Tibial artery (tissue), 4 donors: ENCODE results near the gene MGLL.

Experiments used
- DNase-seq, 2 donors: peaks; one replicate each; pipeline ENCODE4 v3.0.0-alpha.2; 2019
- H3K27ac ChIP-seq, 2 donors: fragments of 200-600 bp; sonication (generic) in 1 of 2; 1 replicate in 1 of 2; 2 replicates in 1 of 2; pipeline ENCODE4 v1.5.1; 2018 to 2019; ENCODE audit warnings: mild to moderate bottlenecking in 1 of 2
- H3K27me3 ChIP-seq, 2 donors: fragments of 200-600 bp; sonication (generic) in 1 of 2; one replicate each; pipeline versions ENCODE4 v1.5.1 to v1.6.0; 2016 to 2019
- H3K36me3 ChIP-seq, 3 donors: fragments of 200-600 bp; sonication (generic) in 2 of 3; one replicate each; pipeline ENCODE4 v1.5.1; 2016 to 2019; ENCODE audit warnings: mild to moderate bottlenecking in 2 of 3
- H3K4me1 ChIP-seq, 4 donors: fragments of 200-600 bp; sonication (generic) in 2 of 4; 1 replicate in 3 of 4; 2 replicates in 1 of 4; pipeline ENCODE4 v1.5.1; 2016 to 2019
- H3K4me3 ChIP-seq, 2 donors: fragments of 200-600 bp; sonication (generic) in 1 of 2; 1 replicate in 1 of 2; 2 replicates in 1 of 2; pipeline ENCODE4 v1.5.1; 2018 to 2019; ENCODE audit warnings: mild to moderate bottlenecking in 2 of 2
- H3K9me3 ChIP-seq, 3 donors: fragments of 200-600 bp; sonication (generic) in 1 of 3; one replicate each; pipeline ENCODE4 v1.5.1; 2016 to 2019
- CTCF ChIP-seq, 2 experiments: fragments of 200-600 bp in 1 of 2; fragments of 450-650 bp in 1 of 2; IDR thresholded peaks; one replicate each; pipeline ENCODE4 v1.5.1; 2017 to 2019; ENCODE audit warnings: antibody characterized with exemption in 2 of 2, mild to moderate bottlenecking in 1 of 2, moderate library complexity in 1 of 2
- intact Hi-C: fragments of 100-400 bp; cut with DNase I; formaldehyde crosslinking; loops from one replicate; pipeline ENCODE4 v1.15.0; 2023; ENCODE audit warnings: low total_unique reads

Gene MGLL

GRCh38 chr3:127822041-127822681 lies at the start of gene MGLL:
MGLL (minus strand) TSS chr3:127822515; CDS start chr3:127822318, 197 bp downstream.
- Histone ChIP-seq H3K4me3 (peak within 1 kb of the TSS; percentile 89 to 98), H3K9me3 (no peaks in the 10 kb centered on the region), H3K27me3 (no peaks in the 10 kb centered on the region), H3K36me3 (peaks cover 0 to under 1% (median 0%) of the 10 kb centered on the region in 3 donors), H3K27ac (peak within 1 kb of the TSS; percentile 90 to 93), H3K4me1 (peaks cover 0 to 43% (median 33%) of the 10 kb centered on the region in 4 donors)
- peak in 1 of 2 experiments; percentile 8 for TF ChIP-seq CTCF (IDR thresholded peaks at IDR 0.05)
- peak; percentile 53 to 76 for DNase-seq
- intact Hi-C loops = loop anchor here (2.0 to 5.0 kb wide), 2 partner anchors 125 to 135 kb away; no protein-coding TSS in a partner anchor

- no peak for TF ChIP-seq CTCF (IDR thresholded peaks at IDR 0.05)
- no peak overlapping the region for H3K4me3 ChIP-seq
- no peak for DNase-seq
These were observed 47.8 kb upstream of the MGLL start for GRCh38 chr3:127870156-127870555.

GRCh38 chr3:127867986-127868385 lies 45.7 kb upstream of the MGLL start:
- no peaks in the 10 kb centered on the region for H3K36me3 ChIP-seq
- no peaks in the 10 kb centered on the region for H3K4me1 ChIP-seq

More at GRCh38 chr3:127870156-127870555, 47.8 kb upstream of the MGLL start:
- Histone ChIP-seq H3K9me3 (no peaks in the 10 kb centered on the region), H3K27ac (no peak overlapping the region), H3K27me3 (no peaks in the 10 kb centered on the region), H3K4me1 (no peaks in the 10 kb centered on the region), H3K36me3 (no peaks in the 10 kb centered on the region)
- intact Hi-C loops = no loop called here

GRCh38 chr3:127867412-127867811 lies 45.1 kb upstream of the MGLL start:
- DNase-seq = no peak
- no peak overlapping the region for H3K4me3 ChIP-seq

More at GRCh38 chr3:127867986-127868385, 45.7 kb upstream of the MGLL start:
- Histone ChIP-seq H3K27me3 (no peaks in the 10 kb centered on the region), H3K4me3 (no peak overlapping the region), H3K9me3 (no peaks in the 10 kb centered on the region), H3K27ac (no peak overlapping the region)
- TF ChIP-seq CTCF (IDR thresholded peaks at IDR 0.05) = no peak
- no peak for DNase-seq
- intact Hi-C loops = no loop called here

GRCh38 chr3:127865941-127866340 lies 43.6 kb upstream of the MGLL start:
- Histone ChIP-seq H3K9me3 (no peaks in the 10 kb centered on the region), H3K4me1 (no peaks in the 10 kb centered on the region), H3K4me3 (no peak overlapping the region), H3K36me3 (no peaks in the 10 kb centered on the region), H3K27me3 (no peaks in the 10 kb centered on the region), H3K27ac (no peak overlapping the region)
- TF ChIP-seq CTCF (IDR thresholded peaks at IDR 0.05) = no peak
- intact Hi-C loops = no loop called here
- no peak for DNase-seq

More at GRCh38 chr3:127867412-127867811, 45.1 kb upstream of the MGLL start:
- no peak overlapping the region for H3K27ac ChIP-seq
- H3K9me3 ChIP-seq = no peaks in the 10 kb centered on the region
- intact Hi-C loops = no loop called here
- H3K36me3 ChIP-seq = no peaks in the 10 kb centered on the region
- no peaks in the 10 kb centered on the region for H3K4me1 ChIP-seq
- TF ChIP-seq CTCF (IDR thresholded peaks at IDR 0.05) = no peak
- no peaks in the 10 kb centered on the region for H3K27me3 ChIP-seq
